ENCODE data around the gene PCDHA10.
A peak's percentile ranks its signal among the peaks of the same experiment; 100 is the strongest.
"Not testable (repeated sequence)": the region's sequence is repeated elsewhere in the genome, so short reads cannot be mapped to it uniquely, and the experiment has no call there.

The PCDHA10 gene, protein sequence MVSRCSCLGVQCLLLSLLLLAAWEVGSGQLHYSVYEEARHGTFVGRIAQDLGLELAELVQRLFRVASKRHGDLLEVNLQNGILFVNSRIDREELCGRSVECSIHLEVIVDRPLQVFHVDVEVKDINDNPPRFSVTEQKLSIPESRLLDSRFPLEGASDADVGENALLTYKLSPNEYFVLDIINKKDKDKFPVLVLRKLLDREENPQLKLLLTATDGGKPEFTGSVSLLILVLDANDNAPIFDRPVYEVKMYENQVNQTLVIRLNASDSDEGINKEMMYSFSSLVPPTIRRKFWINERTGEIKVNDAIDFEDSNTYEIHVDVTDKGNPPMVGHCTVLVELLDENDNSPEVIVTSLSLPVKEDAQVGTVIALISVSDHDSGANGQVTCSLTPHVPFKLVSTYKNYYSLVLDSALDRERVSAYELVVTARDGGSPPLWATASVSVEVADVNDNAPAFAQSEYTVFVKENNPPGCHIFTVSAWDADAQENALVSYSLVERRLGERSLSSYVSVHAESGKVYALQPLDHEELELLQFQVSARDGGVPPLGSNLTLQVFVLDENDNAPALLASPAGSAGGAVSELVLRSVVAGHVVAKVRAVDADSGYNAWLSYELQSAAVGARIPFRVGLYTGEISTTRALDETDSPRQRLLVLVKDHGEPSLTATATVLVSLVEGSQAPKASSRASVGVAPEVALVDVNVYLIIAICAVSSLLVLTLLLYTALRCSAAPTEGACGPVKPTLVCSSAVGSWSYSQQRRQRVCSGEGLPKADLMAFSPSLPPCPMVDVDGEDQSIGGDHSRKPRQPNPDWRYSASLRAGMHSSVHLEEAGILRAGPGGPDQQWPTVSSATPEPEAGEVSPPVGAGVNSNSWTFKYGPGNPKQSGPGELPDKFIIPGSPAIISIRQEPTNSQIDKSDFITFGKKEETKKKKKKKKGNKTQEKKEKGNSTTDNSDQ

DNA sequence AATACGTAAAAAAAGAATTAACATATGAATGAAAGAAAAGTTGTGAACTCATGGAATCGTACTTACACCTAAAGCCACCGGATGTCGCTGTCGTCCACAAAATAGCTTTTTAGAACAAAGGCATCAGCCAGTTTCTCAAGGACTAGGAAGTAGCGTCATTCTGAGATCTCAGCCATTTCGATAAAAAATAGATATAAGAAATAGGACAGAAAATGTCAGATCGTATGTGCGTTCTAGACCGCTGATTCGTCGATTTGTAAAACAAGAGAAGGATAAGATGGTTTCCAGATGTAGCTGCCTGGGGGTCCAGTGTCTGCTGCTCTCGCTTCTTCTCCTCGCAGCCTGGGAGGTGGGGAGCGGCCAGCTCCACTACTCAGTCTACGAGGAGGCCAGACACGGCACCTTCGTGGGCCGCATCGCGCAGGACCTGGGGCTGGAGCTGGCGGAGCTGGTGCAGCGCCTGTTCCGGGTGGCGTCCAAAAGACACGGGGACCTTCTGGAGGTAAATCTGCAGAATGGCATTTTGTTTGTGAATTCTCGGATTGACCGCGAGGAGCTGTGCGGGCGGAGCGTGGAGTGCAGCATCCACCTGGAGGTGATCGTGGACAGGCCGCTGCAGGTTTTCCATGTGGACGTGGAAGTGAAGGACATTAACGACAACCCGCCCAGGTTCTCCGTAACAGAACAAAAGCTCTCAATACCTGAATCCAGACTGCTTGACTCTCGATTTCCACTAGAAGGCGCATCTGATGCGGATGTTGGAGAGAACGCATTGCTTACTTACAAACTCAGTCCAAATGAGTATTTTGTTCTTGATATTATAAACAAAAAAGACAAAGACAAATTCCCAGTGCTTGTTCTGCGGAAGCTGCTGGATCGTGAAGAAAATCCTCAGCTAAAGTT is at the start of gene PCDHA10:
Gene PCDHA10, plus strand, starts transcription at position 126 of the 903 bp plus-strand sequence. Its CDS starts 152 bp downstream, at position 278.
- no peak within 1 kb of the TSS for H3K4me3 ChIP-seq (ENCODE audit: low read depth, low read length)
- DNase-seq (ENCODE audit: low read depth), result no peak

DNA sequence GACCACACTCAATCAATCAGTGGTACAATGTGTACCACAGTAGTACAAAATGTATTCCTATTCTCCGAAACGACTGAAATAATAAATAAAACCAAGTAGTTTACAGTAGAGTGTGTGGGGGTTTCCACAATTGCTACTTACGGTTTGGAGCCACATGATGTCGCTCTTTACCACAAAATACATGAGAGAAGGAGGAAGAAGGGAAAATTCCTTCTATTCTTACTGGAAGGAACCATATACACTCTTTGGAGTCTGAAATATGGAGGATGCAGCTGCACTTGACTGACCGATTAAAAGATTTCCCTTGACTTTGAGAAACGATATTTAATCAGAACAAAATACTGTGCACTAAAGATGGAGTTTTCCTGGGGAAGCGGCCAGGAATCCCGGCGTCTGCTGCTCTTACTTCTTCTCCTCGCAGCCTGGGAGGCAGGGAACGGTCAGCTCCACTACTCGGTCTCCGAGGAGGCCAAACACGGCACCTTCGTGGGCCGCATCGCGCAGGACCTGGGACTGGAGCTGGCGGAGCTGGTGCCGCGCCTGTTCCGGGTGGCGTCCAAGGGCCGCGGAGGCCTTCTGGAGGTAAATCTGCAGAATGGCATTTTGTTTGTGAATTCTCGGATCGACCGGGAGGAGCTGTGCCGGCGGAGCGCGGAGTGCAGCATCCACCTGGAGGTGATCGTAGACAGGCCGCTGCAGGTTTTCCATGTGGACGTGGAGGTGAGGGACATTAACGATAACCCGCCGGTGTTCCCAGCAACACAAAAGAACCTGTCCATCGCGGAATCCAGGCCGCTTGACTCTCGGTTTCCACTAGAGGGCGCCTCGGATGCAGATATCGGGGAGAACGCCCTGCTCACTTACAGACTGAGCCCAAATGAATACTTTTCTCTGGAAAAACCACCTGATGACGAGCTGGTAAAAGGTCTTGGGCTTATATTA is 48.6 kb upstream of the PCDHA10 start, which contains the start of gene PCDHA4:
Gene PCDHA4, plus strand, starts transcription at position 235 of the 942 bp plus-strand sequence.
- H3K4me3 ChIP-seq (ENCODE audit: low read depth, low read length), result peak within 1 kb of the TSS; percentile 26
- DNase-seq (ENCODE audit: low read depth), result no peak

DNA sequence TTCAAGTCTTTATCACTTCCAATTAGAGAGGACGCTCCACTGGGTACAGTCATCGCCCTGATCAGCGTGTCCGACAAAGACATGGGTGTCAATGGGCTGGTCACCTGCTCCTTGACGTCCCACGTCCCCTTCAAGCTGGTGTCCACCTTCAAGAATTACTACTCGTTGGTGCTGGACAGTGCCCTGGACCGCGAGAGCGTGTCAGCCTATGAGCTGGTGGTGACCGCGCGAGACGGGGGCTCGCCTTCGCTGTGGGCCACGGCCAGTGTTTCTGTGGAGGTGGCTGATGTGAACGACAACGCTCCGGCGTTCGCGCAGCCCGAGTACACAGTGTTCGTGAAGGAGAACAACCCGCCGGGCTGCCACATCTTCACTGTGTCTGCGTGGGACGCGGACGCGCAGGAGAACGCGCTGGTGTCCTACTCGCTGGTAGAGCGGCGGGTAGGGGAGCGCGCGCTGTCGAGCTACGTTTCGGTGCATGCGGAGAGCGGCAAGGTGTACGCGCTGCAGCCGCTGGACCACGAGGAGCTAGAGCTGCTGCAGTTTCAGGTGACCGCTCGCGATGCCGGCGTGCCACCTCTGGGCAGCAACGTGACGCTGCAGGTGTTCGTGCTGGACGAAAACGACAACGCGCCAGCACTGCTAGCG is 47.3 kb upstream of the PCDHA10 start:
- not testable (repeated sequence) for H3K4me3 ChIP-seq (ENCODE audit: low read depth, low read length); DNase-seq (ENCODE audit: low read depth)

DNA sequence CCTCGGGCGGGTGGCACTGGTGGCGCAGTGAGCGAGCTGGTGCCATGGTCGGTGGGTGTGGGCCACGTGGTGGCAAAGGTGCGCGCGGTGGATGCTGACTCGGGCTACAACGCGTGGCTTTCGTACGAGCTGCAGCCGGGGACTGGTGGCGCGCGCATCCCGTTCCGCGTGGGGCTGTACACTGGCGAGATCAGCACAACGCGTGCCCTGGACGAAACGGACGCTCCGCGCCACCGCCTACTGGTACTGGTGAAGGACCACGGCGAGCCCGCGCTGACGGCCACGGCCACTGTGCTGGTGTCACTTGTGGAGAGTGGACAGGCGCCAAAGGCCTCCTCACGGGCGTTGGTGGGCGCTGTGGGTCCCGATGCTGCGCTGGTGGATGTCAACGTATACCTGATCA is 46.8 kb upstream of the PCDHA10 start:
- H3K4me3 ChIP-seq (ENCODE audit: low read depth, low read length), result no peak overlapping the region

DNA sequence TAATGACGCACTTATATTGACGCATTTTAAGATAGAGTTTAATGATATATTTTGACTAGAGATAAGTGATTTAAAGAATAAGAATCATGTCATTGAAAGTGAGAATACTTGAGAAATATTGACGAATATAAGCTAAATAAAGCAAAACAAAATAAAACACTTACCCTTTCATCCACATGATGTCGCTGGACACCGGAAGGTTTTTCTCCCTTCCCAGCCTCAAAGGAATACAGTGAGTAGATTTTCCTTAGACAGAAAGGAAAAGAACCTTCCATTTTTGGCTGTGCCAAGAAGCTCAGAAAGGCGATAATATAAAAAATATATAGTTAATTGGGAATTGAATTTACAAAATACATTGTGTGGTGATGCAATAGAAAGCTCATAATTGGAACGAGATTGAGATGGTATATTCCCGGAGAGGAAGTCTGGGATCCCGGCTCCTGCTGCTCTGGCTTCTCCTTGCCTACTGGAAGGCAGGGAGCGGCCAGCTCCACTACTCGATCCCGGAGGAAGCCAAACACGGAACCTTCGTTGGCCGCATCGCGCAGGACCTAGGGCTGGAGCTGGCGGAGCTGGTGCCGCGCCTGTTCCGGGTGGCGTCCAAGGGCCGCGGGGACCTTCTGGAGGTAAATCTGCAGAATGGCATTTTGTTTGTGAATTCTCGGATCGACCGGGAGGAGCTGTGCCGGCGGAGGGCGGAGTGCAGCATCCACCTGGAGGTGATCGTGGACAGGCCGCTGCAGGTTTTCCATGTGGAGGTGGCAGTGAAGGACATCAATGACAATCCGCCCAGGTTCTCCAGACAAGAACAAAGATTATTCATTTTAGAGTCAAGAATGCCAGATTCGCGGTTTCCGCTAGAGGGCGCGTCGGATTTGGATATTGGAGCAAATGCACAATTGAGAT is 34.1 kb upstream of the PCDHA10 start, which contains the start of gene PCDHA5:
Gene PCDHA5, plus strand, starts transcription at position 239 of the 906 bp plus-strand sequence.
- H3K4me3 ChIP-seq (ENCODE audit: low read depth, low read length), result no peak within 1 kb of the TSS
- DNase-seq (ENCODE audit: low read depth), result no peak

More for the DNA sequence above, 46.8 kb upstream of the PCDHA10 start:
- DNase-seq (ENCODE audit: low read depth), result no peak

DNA sequence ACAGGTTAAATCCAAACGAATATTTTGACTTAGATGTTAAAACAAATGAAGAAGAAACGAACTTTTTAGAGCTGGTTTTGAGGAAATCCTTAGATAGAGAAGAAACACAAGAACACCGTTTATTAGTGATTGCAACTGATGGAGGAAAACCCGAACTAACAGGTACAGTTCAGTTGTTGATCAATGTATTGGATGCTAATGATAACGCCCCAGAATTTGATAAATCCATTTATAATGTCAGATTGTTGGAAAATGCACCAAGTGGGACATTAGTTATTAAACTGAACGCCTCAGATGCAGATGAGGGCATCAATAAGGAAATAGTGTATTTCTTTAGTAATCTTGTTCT is 33.4 kb upstream of the PCDHA10 start:
- no peak for DNase-seq (ENCODE audit: low read depth)
- no peak overlapping the region for H3K4me3 ChIP-seq (ENCODE audit: low read depth, low read length)

DNA sequence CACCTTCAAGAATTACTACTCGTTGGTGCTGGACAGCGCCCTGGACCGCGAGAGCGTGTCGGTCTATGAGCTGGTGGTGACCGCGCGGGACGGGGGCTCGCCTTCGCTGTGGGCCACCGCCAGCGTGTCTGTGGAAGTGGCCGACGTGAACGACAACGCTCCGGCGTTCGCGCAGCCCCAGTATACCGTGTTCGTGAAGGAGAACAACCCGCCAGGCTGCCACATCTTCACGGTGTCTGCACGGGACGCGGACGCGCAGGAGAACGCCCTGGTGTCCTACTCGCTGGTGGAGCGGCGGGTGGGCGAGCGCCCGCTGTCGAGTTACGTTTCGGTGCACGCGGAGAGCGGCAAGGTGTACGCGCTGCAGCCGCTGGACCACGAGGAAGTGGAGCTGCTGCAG is 32.7 kb upstream of the PCDHA10 start:
- not testable (repeated sequence) for DNase-seq (ENCODE audit: low read depth); H3K4me3 ChIP-seq (ENCODE audit: low read depth, low read length)

DNA sequence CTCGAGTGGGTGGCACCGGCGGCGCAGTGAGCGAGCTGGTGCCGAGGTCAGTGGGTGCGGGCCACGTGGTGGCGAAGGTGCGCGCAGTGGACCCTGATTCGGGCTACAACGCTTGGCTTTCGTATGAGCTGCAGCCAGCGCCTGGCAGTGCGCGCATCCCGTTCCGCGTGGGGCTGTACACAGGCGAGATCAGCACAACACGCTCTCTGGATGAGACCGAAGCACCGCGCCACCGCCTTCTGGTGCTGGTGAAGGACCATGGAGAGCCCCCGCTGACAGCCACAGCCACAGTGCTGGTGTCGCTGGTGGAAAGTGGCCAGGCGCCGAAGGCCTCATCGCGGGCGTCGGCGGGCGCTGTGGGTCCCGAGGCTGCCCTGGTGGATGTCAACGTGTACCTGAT is 32.2 kb upstream of the PCDHA10 start:
- no peak for DNase-seq (ENCODE audit: low read depth)

DNA sequence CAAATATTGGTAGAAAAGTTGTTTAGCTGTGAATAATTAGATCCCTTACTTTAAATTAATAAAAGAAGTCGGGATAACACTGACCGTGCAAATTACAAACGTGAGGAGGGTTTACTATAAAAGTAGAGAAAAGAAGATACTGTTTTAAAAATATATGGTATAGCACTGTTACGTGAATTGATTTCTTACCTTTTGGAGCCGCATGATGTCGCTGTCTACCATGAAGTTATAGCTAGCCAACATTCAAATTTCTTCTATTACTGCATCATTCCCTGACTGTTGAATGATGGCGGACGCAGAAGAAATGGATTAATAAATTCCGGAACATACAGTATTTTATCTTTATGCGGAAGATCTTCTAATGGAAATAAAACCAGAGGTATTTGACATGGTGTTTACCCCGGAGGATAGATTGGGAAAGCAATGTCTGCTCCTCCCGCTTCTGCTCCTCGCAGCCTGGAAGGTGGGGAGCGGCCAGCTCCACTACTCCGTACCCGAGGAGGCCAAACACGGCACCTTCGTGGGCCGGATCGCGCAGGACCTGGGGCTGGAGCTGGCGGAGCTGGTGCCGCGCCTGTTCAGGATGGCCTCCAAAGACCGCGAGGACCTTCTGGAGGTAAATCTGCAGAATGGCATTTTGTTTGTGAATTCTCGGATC is 27.9 kb upstream of the PCDHA10 start, which contains the start of gene PCDHA6:
Gene PCDHA6, plus strand, starts transcription at position 257 of the 658 bp plus-strand sequence. Its CDS starts 132 bp downstream, at position 389.
- no peak for DNase-seq (ENCODE audit: low read depth)
- peak within 1 kb of the TSS; percentile 23 for H3K4me3 ChIP-seq (ENCODE audit: low read depth, low read length)

More for the DNA sequence above, 32.2 kb upstream of the PCDHA10 start:
- no peak overlapping the region for H3K4me3 ChIP-seq (ENCODE audit: low read depth, low read length)

DNA sequence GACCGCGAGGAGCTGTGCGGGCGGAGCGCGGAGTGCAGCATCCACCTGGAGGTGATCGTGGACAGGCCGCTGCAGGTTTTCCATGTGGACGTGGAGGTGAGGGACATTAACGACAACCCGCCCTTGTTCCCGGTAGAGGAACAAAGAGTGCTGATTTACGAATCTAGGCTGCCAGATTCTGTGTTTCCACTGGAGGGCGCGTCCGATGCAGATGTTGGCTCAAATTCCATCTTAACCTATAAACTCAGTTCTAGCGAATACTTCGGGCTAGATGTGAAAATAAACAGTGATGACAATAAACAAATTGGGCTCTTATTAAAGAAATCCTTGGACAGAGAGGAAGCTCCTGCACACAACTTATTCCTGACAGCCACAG is 27.3 kb upstream of the PCDHA10 start:
- no peak overlapping the region for H3K4me3 ChIP-seq (ENCODE audit: low read depth, low read length)
- no peak for DNase-seq (ENCODE audit: low read depth)

DNA sequence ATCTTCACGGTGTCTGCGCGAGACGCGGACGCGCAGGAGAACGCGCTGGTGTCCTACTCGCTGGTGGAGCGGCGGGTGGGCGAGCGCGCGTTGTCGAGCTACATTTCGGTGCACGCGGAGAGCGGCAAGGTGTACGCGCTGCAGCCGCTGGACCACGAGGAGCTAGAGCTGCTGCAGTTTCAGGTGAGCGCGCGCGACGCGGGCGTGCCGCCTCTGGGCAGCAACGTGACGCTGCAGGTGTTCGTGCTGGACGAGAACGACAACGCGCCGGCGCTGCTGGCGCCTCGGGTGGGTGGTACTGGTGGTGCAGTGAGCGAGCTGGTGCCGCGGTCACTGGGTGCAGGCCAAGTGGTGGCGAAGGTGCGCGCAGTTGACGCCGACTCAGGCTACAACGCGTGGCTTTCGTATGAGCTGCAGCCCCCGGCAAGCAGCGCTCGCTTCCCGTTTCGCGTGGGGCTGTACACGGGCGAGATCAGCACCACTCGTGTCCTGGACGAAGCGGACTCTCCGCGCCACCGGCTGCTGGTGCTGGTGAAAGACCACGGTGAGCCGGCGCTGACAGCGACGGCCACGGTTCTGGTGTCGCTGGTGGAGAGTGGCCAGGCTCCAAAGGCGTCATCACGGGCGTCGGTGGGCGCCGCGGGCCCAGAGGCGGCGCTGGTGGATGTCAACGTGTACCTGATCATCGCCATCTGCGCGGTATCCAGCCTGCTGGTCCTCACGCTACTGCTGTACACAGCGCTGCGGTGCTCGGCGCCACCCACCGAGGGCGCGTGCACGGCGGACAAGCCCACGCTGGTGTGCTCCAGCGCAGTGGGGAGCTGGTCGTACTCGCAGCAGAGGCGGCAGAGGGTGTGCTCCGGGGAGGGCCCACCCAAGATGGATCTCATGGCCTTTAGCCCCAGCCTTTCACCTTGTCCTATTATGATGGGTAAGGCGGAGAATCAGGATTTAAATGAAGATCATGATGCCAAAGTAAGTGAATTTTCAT is 25.9 kb upstream of the PCDHA10 start:
- H3K4me3 ChIP-seq (ENCODE audit: low read depth, low read length); DNase-seq (ENCODE audit: low read depth): not testable (repeated sequence)

DNA sequence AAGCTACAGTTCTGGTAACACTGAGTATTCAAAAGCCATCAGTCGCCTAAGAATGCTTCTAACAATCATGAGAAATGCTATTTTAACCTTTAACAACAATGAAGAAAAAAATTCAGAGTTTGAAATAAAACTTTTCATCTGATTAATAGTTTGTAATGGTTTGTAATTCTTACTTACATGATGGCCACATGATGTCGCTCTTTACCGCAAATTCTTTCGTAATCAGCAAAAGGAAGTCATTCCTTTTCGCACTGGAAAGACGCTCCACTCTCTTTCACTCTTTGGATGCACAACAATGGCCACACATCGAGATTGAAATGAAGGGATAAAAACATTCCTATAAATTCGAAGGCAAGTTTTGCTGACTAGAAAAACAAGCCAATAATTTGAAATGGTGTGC is 21.7 kb upstream of the PCDHA10 start, which contains the start of gene PCDHA7:
Gene PCDHA7, plus strand, starts transcription at position 277 of the 400 bp plus-strand sequence. Its CDS starts 115 bp downstream, at position 392.
- peak within 1 kb of the TSS; percentile 26 for H3K4me3 ChIP-seq (ENCODE audit: low read depth, low read length)
- no peak for DNase-seq (ENCODE audit: low read depth)

DNA sequence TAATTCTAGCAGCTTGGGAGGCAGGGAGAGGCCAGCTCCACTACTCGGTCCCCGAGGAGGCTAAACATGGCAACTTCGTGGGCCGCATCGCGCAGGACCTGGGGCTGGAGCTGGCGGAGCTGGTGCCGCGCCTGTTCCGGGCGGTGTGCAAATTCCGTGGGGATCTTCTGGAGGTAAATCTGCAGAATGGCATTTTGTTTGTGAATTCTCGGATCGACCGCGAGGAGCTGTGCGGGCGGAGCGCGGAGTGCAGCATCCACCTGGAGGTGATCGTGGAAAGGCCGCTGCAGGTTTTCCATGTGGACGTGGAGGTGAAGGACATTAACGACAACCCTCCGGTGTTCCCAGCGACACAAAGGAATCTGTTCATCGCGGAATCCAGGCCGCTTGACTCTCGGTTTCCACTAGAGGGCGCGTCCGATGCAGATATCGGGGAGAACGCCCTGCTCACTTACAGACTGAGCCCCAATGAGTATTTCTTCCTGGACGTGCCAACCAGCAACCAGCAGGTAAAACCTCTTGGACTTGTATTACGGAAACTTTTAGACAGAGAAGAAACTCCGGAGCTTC is 21.2 kb upstream of the PCDHA10 start:
- not testable (repeated sequence) for DNase-seq (ENCODE audit: low read depth)
- H3K4me3 ChIP-seq (ENCODE audit: low read depth, low read length), result peak overlapping the region; percentile 26

All from skeletal muscle cell (primary cell).